ENCODE results near the gene DLGAP4.

DLGAP4 gene

DNA sequence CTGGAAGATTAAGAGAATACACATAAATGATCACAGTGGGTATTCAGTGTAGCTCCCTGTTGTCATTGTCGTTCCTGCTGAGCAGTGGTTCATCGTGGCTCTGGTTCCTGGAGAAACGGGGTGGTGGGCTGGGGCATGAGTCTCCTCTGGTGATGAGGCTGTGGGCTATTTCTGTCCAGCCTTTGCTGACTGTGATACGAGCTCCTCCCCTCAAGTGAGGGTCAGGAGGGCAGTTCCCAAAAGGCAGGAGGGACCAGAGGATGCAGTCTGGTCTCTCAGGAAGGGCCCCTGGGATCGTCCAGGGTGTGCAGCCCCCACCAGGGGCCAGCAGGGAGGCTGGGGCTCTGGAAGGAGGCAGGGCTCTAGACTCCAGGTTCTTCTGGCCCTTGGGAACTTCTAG is 31.1 kb upstream of the DLGAP4 start:
- POLR2A ChIA-PET = no interaction called here
- CTCF ChIA-PET = interaction anchor here (1.6 to 4.1 kb wide), 2 partner anchors 20 to 164 kb away, joined by 6 to 73 read pairs; no protein-coding TSS in a partner anchor
- TF ChIP-seq, protein P1, sequence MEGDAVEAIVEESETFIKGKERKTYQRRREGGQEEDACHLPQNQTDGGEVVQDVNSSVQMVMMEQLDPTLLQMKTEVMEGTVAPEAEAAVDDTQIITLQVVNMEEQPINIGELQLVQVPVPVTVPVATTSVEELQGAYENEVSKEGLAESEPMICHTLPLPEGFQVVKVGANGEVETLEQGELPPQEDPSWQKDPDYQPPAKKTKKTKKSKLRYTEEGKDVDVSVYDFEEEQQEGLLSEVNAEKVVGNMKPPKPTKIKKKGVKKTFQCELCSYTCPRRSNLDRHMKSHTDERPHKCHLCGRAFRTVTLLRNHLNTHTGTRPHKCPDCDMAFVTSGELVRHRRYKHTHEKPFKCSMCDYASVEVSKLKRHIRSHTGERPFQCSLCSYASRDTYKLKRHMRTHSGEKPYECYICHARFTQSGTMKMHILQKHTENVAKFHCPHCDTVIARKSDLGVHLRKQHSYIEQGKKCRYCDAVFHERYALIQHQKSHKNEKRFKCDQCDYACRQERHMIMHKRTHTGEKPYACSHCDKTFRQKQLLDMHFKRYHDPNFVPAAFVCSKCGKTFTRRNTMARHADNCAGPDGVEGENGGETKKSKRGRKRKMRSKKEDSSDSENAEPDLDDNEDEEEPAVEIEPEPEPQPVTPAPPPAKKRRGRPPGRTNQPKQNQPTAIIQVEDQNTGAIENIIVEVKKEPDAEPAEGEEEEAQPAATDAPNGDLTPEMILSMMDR (IDR thresholded peaks at IDR 0.05; ENCODE audit: insufficient read depth, low read length, missing control alignments) = no peak
- no peak for DNase-seq (ENCODE audit: low read depth, low spot score)
- H3K4me3 ChIP-seq (ENCODE audit: low read depth, low read length) = no peak overlapping the region

DNA sequence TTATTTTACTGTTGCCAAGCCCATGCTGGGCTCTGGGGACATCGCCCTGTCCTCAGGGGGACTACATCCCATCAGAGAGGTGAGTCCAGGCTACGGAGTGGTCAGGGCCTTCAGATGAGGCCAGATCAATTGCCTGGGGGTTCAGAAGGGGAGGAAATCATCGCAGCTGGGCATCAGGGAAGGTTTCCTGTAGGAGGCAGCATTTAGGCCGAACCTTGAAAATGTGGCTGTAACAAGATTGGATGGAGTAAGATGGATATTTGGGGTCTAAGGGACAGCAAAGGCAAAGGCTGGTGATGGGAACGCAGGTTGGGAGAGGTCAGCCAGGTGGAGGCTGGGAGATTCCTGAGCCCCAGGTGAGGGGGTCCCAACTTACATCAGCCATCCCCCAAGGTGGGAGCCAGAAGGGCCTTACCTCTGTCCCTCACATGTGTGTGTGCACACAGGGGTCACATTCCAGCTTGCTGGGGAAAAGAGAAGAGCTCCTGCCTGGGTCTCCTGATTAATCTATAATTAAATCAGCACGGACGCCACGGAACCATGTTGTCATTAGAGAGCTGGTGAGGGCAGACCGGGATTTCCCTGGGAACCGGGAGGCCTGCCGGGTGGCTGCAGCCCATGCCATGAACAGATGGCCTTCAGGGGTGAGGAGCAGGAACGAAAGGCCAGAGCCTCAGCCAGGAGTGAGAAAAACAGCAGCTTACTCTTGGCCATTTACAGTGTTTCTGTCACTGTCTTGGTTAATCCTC is 30.5 kb upstream of the DLGAP4 start:
- ChIA-PET POLR2A (no interaction called here), CTCF (interaction anchor here (0.8 to 1.0 kb wide), 2 partner anchors 73 to 163 kb away, joined by 3 read pairs; no protein-coding TSS in a partner anchor)
- no peak overlapping the region for H3K4me3 ChIP-seq (ENCODE audit: low read depth, low read length)
- TF ChIP-seq, protein P1 (IDR thresholded peaks at IDR 0.05; ENCODE audit: insufficient read depth, low read length, missing control alignments) = no peak
- DNase-seq (ENCODE audit: low read depth, low spot score) = no peak

DNA sequence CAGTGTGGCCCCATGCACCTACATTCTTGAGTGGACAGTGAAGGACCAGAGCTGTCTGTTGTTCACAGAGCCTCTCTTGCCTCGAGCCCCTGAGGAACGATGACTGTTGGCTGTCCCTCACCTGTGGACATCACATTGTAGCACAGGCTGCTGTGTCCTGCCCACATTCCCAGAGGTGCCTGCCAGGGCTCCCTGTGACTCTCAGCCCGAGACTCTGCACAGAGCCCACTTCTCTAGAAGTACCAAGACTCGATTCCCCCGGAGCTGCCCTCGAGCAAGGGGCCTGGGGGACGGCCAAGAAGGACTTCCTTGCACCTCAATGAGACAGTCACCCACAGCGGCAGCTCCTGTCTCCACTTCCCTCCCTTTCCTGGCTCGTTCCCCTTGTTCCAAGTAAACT is 28.6 kb upstream of the DLGAP4 start:
- TF ChIP-seq, protein P1 (IDR thresholded peaks at IDR 0.05; ENCODE audit: insufficient read depth, low read length, missing control alignments) = no peak
- no peak overlapping the region for H3K4me3 ChIP-seq (ENCODE audit: low read depth, low read length)
- CTCF ChIA-PET = no interaction called here
- DNase-seq (ENCODE audit: low read depth, low spot score) = no peak
- POLR2A ChIA-PET = no interaction called here

DNA sequence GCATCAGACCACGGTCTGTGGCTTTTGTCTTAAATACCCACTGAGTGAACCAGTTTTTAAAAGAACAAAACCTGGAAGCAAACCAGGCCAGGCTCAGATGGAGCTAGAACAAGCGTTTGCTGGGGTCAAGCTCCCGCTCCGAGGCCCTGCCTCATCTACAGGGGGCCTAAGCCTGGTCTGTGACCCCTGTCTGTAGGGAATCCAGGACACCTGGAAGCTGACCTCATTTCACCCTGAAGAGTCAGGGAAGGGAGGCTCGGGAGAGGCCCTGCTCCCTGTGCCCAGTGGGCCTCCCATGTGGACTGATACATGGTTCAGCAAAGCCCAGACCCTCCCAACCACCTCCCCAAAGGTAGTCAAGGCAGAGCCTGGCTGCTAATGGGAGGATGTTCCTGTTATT is 26.8 kb upstream of the DLGAP4 start:
- TF ChIP-seq, protein P1 (IDR thresholded peaks at IDR 0.05; ENCODE audit: insufficient read depth, low read length, missing control alignments) = no peak
- POLR2A ChIA-PET = no interaction called here
- no peak overlapping the region for H3K4me3 ChIP-seq (ENCODE audit: low read depth, low read length)
- DNase-seq (ENCODE audit: low read depth, low spot score) = no peak
- CTCF ChIA-PET = interaction anchor here (1.2 kb wide), 1 partner anchor 160 kb away, joined by 4 read pairs; no protein-coding TSS in a partner anchor

DNA sequence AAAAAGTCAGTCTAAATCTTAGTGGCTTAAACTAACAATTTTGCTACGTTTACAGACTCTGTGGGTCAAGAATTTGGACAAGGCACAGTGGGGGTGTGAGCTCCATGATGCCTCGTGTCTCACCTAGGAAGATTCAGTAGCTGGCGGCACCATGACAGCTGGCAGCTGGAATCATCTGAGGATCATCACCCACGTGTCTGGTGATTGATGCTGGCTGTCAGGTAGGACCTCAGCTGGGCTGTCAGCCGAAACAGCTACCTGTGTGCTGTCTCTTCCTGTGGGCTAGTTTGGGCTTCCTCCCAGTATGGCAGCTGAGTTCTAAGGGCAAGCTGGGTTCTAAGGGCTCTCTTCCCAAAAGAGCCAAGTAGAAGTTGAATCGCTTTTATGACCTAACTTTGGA is 26.4 kb upstream of the DLGAP4 start:
- TF ChIP-seq, protein P1 (IDR thresholded peaks at IDR 0.05; ENCODE audit: insufficient read depth, low read length, missing control alignments) = no peak
- ChIA-PET CTCF (no interaction called here), POLR2A (no interaction called here)
- H3K4me3 ChIP-seq (ENCODE audit: low read depth, low read length) = no peak overlapping the region
- DNase-seq (ENCODE audit: low read depth, low spot score) = no peak

DNA sequence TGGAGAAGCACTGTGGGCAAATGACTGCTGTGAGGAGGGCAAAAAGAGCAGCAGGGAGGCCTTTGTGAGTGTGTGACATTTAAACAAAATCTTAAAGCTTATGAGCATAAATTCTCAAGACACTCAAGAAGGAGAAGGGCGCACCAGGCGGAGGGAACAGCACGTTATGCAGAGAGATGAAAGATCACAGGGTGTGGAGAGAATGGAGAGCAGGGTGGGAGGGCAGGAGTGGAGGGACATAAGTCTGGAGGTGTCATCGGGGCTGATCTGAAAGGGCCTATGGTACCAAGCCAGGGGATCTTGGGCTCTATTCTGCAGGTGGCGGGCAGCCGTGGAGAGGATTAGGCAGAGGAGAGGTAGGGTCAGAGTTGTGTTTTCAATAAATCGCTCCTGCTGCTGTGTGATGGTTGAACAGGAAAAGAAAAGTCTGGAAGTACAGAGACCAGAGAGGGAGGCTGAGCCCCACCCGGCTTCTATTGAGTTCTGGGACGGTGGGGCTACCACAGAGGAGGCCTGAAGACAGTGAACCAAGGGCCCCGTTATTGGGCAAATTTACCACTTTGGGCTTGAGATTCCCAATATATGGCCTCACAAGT is 24.3 kb upstream of the DLGAP4 start:
- no peak for DNase-seq (ENCODE audit: low read depth, low spot score)
- POLR2A ChIA-PET = no interaction called here
- TF ChIP-seq, protein P1 (IDR thresholded peaks at IDR 0.05; ENCODE audit: insufficient read depth, low read length, missing control alignments) = no peak
- H3K4me3 ChIP-seq (ENCODE audit: low read depth, low read length) = no peak overlapping the region
- CTCF ChIA-PET = no interaction called here

Measured in AG04449 (cell line).